Breast epithelium (tissue), 3 donors: ENCODE measurements around the gene SLC25A21.

Experiments
- CTCF ChIP-seq, 3 donors: fragments of 450-650 bp; IDR thresholded peaks; one replicate each; pipeline ENCODE4 v1.5.1; 2016 to 2017; ENCODE audit warnings: antibody characterized with exemption in 3 of 3, mild to moderate bottlenecking in 3 of 3, moderate library complexity in 3 of 3
- POLR2A ChIP-seq: fragments of 450-650 bp; IDR thresholded peaks from one replicate; pipeline ENCODE4 v1.6.1; 2016; ENCODE audit warnings: antibody characterized with exemption, mild to moderate bottlenecking, moderate library complexity

- TF ChIP-seq POLR2A (no peak), CTCF (IDR thresholded peaks at IDR 0.05) (no peak)
These were observed 669 bp upstream of the SLC25A21 start for GRCh38 chr14:37172936-37173614.
